Testis (tissue), 2 donors: ENCODE data around the gene KLHL29.

ENCODE experiments used
- CTCF ChIP-seq, 3 experiments: fragments of 450-650 bp in 2 of 3; fragments of 200-600 bp in 1 of 3; sonication (generic) in 1 of 3; IDR thresholded peaks; one replicate each; pipeline ENCODE4 v1.5.1; 2016 to 2019; ENCODE audit warnings: antibody characterized with exemption in 3 of 3, mild to moderate bottlenecking in 2 of 3, moderate library complexity in 1 of 3
- POLR2A ChIP-seq: fragments of 450-650 bp; IDR thresholded peaks from one replicate; pipeline ENCODE4 v1.6.1; 2017; ENCODE audit warnings: antibody characterized with exemption, mild to moderate bottlenecking, moderate library complexity

GRCh38 chr2:23513872-23514793 is 129.2 kb downstream of the KLHL29 start:
- TF ChIP-seq CTCF (IDR thresholded peaks at IDR 0.05), result no peak
- TF ChIP-seq POLR2A, result no peak
